Subcutaneous adipose tissue (tissue), 4 donors: ENCODE measurements around the gene MGMT. TPM values are rescaled to one million over a fixed set of nuclear protein-coding genes. Genes with fewer than 3 reads are reported as not detected.

Experiments used
- total RNA-seq, 4 donors: library from RNA; depleted of rRNA; stranded (reverse); fragments of >200 nt; gene quantifications; one replicate each; pipeline ENCODE4 v1.1.0, GENCODE V29; 2016
- TF ChIP-seq, protein P1 (sequence below): fragments of 450-650 bp; IDR thresholded peaks from one replicate; pipeline ENCODE4 v1.5.1; 2016; ENCODE audit warnings: low read depth, mild to moderate bottlenecking, control low read depth, antibody characterized with exemption, moderate library complexity

The MGMT gene
- total RNA-seq, 4 donors from 2014 or later = 27.5 to 74.8 (median 42.2) TPM

DNA sequence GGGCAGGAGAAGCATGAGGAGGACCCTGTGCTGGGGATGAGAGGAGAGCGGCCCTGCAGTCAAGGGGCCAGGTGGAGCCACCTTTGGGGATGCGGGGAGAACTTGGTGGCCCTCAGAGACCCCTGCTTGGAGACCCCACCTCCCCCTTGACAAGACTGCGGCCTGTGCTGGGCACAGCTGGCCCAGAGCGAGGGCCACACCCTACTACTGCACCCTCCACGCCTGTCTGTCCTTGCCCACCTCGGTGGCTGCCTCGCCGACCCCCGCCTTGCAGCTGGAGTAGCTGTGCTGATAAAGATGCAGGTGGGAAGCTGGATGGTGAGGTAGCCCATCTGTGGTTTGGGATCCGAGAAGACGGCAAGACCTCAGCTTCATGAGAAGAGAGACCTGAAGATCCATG lies 186.8 kb downstream of the MGMT start:
- TF ChIP-seq, protein P1, sequence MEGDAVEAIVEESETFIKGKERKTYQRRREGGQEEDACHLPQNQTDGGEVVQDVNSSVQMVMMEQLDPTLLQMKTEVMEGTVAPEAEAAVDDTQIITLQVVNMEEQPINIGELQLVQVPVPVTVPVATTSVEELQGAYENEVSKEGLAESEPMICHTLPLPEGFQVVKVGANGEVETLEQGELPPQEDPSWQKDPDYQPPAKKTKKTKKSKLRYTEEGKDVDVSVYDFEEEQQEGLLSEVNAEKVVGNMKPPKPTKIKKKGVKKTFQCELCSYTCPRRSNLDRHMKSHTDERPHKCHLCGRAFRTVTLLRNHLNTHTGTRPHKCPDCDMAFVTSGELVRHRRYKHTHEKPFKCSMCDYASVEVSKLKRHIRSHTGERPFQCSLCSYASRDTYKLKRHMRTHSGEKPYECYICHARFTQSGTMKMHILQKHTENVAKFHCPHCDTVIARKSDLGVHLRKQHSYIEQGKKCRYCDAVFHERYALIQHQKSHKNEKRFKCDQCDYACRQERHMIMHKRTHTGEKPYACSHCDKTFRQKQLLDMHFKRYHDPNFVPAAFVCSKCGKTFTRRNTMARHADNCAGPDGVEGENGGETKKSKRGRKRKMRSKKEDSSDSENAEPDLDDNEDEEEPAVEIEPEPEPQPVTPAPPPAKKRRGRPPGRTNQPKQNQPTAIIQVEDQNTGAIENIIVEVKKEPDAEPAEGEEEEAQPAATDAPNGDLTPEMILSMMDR = no peak

GRCh38 chr10:129654461-129654860 lies 187.4 kb downstream of the MGMT start:
- TF ChIP-seq, protein P1 = no peak

GRCh38 chr10:129655007-129655678 lies 188.1 kb downstream of the MGMT start:
- TF ChIP-seq, protein P1 = no peak

DNA sequence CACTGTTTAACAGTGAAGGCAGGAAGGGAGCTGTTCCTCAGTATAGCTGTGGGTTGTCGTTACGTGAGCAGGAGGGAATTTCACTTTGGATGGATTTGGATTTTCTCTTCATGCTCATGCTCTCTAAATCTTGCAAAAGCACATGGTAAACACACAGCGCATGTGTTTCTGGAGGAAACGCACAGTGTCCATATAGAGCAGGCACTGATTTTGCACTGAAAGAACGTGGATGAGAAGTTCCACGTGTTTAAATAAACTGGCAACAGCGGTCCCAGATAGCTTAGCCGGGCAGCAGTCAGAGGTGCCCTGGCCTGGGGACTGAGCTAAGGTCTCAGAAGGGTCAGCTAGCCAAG lies 188.6 kb downstream of the MGMT start:
- TF ChIP-seq, protein P1 = no peak

DNA sequence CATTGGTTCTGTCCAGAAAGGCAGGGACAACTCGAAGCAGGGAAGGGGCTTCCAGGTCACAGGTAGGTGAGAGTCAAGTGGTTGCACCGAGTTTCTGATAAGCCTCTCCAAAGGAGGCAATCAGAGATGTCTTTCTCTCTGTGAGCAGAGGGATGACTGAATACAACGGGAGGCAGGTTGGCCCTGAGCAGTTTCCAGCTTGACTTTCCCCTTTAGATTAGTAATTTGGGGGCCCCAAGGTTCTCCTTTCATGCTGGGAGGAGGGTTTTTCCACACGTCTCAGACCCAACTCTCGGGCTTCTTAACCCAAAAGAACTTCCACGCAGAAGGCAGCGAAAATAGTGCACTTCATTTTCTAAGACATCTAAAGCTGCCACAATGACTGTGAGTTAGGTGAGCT lies 189.6 kb downstream of the MGMT start:
- TF ChIP-seq, protein P1 = no peak

GRCh38 chr10:129657297-129658017 lies 190.4 kb downstream of the MGMT start:
- TF ChIP-seq, protein P1 = no peak

- TF ChIP-seq, protein P1 = no peak
These were observed 191.5 kb downstream of the MGMT start for GRCh38 chr10:129658376-129659072.
